ENCODE data around the gene CYP27C1. TPM values are rescaled to one million over a fixed set of nuclear protein-coding genes. Genes with fewer than 3 reads are reported as not detected.

Gene CYP27C1
- total and polyA plus RNA-seq, 9 of the 15 experiments (the other 6 are each of a cell fraction or from before 2014, with no cell fraction given): not detected

- TF ChIP-seq, protein P1, sequence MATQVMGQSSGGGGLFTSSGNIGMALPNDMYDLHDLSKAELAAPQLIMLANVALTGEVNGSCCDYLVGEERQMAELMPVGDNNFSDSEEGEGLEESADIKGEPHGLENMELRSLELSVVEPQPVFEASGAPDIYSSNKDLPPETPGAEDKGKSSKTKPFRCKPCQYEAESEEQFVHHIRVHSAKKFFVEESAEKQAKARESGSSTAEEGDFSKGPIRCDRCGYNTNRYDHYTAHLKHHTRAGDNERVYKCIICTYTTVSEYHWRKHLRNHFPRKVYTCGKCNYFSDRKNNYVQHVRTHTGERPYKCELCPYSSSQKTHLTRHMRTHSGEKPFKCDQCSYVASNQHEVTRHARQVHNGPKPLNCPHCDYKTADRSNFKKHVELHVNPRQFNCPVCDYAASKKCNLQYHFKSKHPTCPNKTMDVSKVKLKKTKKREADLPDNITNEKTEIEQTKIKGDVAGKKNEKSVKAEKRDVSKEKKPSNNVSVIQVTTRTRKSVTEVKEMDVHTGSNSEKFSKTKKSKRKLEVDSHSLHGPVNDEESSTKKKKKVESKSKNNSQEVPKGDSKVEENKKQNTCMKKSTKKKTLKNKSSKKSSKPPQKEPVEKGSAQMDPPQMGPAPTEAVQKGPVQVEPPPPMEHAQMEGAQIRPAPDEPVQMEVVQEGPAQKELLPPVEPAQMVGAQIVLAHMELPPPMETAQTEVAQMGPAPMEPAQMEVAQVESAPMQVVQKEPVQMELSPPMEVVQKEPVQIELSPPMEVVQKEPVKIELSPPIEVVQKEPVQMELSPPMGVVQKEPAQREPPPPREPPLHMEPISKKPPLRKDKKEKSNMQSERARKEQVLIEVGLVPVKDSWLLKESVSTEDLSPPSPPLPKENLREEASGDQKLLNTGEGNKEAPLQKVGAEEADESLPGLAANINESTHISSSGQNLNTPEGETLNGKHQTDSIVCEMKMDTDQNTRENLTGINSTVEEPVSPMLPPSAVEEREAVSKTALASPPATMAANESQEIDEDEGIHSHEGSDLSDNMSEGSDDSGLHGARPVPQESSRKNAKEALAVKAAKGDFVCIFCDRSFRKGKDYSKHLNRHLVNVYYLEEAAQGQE (IDR thresholded peaks at IDR 0.05; ENCODE audit: borderline replicate concordance): no peak
- TF ChIP-seq, protein P1 (CRISPR knock-in tag; IDR thresholded peaks at IDR 0.05; ENCODE audit: low read depth): no peak
Observed at GRCh38 chr2:127166231-127166860, 53.8 kb downstream of the CYP27C1 start (continued).
